ENCODE data around the gene TJP2.

Gene TJP2

DNA sequence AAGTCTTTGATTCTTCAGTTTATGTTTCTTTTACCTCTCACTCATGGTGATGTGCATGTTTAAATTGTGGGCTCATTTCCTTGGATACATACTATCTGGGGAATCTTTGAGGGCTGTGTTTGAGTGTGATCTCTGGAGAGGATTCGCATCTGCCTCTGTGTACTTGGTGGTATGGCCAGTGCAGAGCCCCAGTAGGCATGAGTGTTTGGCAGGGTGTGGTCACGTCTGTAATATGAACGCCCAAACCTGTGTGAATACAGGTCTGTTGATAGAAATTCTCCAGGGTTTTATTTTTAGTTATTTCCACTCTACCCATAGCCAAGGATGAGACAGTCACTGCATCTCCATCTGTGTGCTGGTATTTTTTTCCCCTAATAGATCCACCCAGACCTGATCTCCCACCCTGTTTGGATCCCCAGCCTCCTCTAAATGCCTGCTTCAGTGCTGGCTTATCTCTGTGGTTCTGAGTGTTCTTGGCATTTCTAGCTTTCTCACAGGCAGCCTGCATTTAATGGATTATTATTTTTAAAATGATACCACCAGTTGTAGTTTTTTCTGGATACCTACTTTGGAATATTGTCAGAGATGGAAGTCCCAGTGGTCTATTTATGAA, 37.5 kb downstream of the TJP2 start:
- H3K27me3 ChIP-seq (ENCODE audit: control insufficient read depth, insufficient read depth, low read length) = no peaks in the 10 kb centered on the region
- H3K9me3 ChIP-seq (ENCODE audit: control insufficient read depth, low read length) = no peaks in the 10 kb centered on the region
- TF ChIP-seq, protein P1, sequence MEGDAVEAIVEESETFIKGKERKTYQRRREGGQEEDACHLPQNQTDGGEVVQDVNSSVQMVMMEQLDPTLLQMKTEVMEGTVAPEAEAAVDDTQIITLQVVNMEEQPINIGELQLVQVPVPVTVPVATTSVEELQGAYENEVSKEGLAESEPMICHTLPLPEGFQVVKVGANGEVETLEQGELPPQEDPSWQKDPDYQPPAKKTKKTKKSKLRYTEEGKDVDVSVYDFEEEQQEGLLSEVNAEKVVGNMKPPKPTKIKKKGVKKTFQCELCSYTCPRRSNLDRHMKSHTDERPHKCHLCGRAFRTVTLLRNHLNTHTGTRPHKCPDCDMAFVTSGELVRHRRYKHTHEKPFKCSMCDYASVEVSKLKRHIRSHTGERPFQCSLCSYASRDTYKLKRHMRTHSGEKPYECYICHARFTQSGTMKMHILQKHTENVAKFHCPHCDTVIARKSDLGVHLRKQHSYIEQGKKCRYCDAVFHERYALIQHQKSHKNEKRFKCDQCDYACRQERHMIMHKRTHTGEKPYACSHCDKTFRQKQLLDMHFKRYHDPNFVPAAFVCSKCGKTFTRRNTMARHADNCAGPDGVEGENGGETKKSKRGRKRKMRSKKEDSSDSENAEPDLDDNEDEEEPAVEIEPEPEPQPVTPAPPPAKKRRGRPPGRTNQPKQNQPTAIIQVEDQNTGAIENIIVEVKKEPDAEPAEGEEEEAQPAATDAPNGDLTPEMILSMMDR (IDR thresholded peaks at IDR 0.05) = no peak
- H3K9ac ChIP-seq = no peak overlapping the region
- no peak overlapping the region for H3K4me2 ChIP-seq (ENCODE audit: low read length)
- no peak overlapping the region for H3K4me3 ChIP-seq (ENCODE audit: low read depth, low read length)
- H3K79me2 ChIP-seq = no peaks in the 10 kb centered on the region
- H3K36me3 ChIP-seq (ENCODE audit: control insufficient read depth, insufficient read depth, low read length) = no peaks in the 10 kb centered on the region
- no peak overlapping the region for H3K27ac ChIP-seq
- no peak overlapping the region for H2AFZ ChIP-seq
- H3K4me1 ChIP-seq = peaks cover 7% of the 10 kb centered on the region

DNA sequence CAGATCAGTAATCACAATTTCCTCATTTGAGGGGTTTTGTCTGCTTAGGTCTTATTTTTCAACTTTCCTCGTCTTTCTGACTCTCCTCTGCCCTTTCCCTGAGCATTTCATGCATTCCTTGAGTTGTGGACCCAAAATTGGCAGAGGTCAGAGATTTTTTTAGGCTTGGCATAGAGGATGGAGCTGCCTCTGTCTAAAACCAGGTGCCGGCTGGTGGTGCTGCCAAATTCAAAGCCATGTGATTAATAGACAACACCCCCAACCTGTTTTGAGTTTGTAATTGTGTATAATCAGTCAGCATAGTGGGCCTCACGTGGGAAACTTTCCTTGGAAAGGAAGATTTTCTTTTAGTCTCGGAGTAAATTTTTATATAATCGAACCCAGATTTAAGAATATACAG, 39.6 kb downstream of the TJP2 start:
- H3K36me3 ChIP-seq (ENCODE audit: control insufficient read depth, insufficient read depth, low read length) = no peaks in the 10 kb centered on the region
- no peak overlapping the region for H3K4me2 ChIP-seq (ENCODE audit: low read length)
- no peak overlapping the region for H2AFZ ChIP-seq
- no peak overlapping the region for H3K9ac ChIP-seq
- TF ChIP-seq, protein P1 (IDR thresholded peaks at IDR 0.05) = no peak
- H3K9me3 ChIP-seq (ENCODE audit: control insufficient read depth, low read length) = no peaks in the 10 kb centered on the region
- H3K79me2 ChIP-seq = no peaks in the 10 kb centered on the region
- H3K27me3 ChIP-seq (ENCODE audit: control insufficient read depth, insufficient read depth, low read length) = no peaks in the 10 kb centered on the region
- no peak overlapping the region for H3K4me3 ChIP-seq (ENCODE audit: low read depth, low read length)
- no peak overlapping the region for H3K27ac ChIP-seq
- H3K4me1 ChIP-seq = no peaks in the 10 kb centered on the region

DNA sequence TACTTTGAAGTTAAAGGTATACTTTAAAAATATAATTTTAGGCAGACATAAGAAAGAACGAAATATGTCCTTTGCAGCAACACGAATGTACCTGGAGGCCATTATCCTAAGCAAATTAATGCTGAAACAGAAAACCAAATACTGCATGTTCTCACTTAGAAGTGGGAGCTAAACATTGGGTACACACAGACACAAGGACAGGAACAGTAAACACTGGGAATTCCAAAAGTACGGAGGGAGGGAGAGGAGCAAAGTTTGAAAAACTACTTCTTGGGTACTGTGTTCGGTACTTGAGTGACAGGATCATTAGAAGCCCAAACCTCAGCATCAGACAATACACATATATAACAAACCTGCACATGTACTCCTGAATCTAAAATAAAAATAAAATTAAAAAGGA, 40.9 kb downstream of the TJP2 start:
- no peaks in the 10 kb centered on the region for H3K36me3 ChIP-seq (ENCODE audit: control insufficient read depth, insufficient read depth, low read length)
- H3K4me3 ChIP-seq (ENCODE audit: low read depth, low read length) = no peak overlapping the region
- TF ChIP-seq, protein P1 (IDR thresholded peaks at IDR 0.05) = no peak
- no peak overlapping the region for H3K9ac ChIP-seq
- H3K4me2 ChIP-seq (ENCODE audit: low read length) = no peak overlapping the region
- no peaks in the 10 kb centered on the region for H3K79me2 ChIP-seq
- H2AFZ ChIP-seq = no peak overlapping the region
- no peaks in the 10 kb centered on the region for H3K4me1 ChIP-seq
- no peaks in the 10 kb centered on the region for H3K27me3 ChIP-seq (ENCODE audit: control insufficient read depth, insufficient read depth, low read length)
- H3K9me3 ChIP-seq (ENCODE audit: control insufficient read depth, low read length) = no peaks in the 10 kb centered on the region
- no peak overlapping the region for H3K27ac ChIP-seq

DNA sequence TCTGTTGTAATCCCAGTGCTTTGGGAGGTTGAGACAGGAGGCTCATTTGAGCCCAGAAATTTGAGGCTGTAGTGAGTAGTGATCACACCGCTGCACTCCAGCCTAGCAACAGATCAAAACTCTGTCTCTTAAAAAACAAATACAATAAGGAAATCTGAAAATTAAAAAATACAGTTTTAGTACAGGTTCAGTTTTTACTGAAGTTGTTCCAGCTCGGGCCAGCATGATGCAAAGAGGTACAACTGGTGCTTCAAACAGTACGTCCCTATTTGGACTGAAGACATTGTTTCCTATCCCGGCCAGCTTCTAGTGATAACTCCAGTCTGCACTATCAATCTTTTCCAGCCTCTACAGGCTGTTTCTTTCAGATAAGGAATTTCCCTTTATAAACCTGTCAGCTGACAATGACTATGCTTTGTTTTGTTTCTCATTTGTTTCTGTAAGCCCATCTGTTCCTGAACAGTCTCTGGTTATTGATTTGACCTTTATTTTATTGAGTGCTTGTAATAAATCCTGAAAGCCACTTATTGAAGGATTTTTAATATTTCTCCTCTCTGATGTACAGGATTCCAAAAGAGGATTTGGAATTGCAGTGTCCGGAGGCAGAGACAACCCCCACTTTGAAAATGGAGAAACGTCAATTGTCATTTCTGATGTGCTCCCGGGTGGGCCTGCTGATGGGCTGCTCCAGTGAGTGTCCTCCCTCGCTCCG, 41.9 kb downstream of the TJP2 start:
- H3K36me3 ChIP-seq (ENCODE audit: control insufficient read depth, insufficient read depth, low read length) = no peaks in the 10 kb centered on the region
- no peak overlapping the region for H3K4me2 ChIP-seq (ENCODE audit: low read length)
- no peak overlapping the region for H2AFZ ChIP-seq
- H3K27me3 ChIP-seq (ENCODE audit: control insufficient read depth, insufficient read depth, low read length) = no peaks in the 10 kb centered on the region
- H3K27ac ChIP-seq = no peak overlapping the region
- H3K9me3 ChIP-seq (ENCODE audit: control insufficient read depth, low read length) = no peaks in the 10 kb centered on the region
- no peak overlapping the region for H3K9ac ChIP-seq
- H3K4me3 ChIP-seq (ENCODE audit: low read depth, low read length) = no peak overlapping the region
- H3K4me1 ChIP-seq = no peaks in the 10 kb centered on the region
- no peaks in the 10 kb centered on the region for H3K79me2 ChIP-seq
- TF ChIP-seq, protein P1 (IDR thresholded peaks at IDR 0.05) = no peak

DNA sequence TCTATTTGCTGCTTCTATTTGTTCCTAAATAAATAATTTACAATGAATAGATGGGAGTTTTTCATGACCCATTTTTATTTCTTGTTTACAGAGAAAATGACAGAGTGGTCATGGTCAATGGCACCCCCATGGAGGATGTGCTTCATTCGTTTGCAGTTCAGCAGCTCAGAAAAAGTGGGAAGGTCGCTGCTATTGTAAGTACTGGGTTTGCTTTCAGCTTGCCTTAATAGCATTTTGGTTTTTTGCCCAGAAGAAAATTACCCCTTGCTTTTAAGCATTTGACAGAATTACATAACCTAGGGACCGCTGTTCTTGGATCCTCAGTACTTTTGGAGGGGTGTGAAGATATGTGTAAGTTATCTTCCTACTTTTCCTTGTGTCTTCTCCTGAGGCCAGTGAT, 44.1 kb downstream of the TJP2 start:
- H3K4me1 ChIP-seq = no peaks in the 10 kb centered on the region
- H3K27me3 ChIP-seq (ENCODE audit: control insufficient read depth, insufficient read depth, low read length) = no peaks in the 10 kb centered on the region
- H3K27ac ChIP-seq = no peak overlapping the region
- no peaks in the 10 kb centered on the region for H3K9me3 ChIP-seq (ENCODE audit: control insufficient read depth, low read length)
- H3K79me2 ChIP-seq = no peaks in the 10 kb centered on the region
- TF ChIP-seq, protein P1 (IDR thresholded peaks at IDR 0.05) = no peak
- no peak overlapping the region for H2AFZ ChIP-seq
- no peak overlapping the region for H3K9ac ChIP-seq
- H3K4me2 ChIP-seq (ENCODE audit: low read length) = no peak overlapping the region
- no peak overlapping the region for H3K4me3 ChIP-seq (ENCODE audit: low read depth, low read length)
- no peaks in the 10 kb centered on the region for H3K36me3 ChIP-seq (ENCODE audit: control insufficient read depth, insufficient read depth, low read length)

Data from parathyroid adenoma (tissue), 2 donors.